GM23338 (cell line): ENCODE measurements around the gene PHYKPL. TPM values are rescaled to one million over a fixed set of nuclear protein-coding genes. Genes with fewer than 3 reads are reported as not detected.
A peak's percentile ranks its signal among the peaks of the same experiment; 100 is the strongest.

ENCODE experiments used
- ATAC-seq: fragments of 200-7000 bp; cut with Tn5 transposase; 3 replicates; pipeline ENCODE4 v1.9.1; 2020
- DNase-seq: peaks from one replicate; pipeline ENCODE4 v3.0.0-alpha.2; 2015; ENCODE audit warnings: low spot score
- H2AFZ ChIP-seq: fragments of 200-600 bp; sonication (generic); 2 replicates; pipeline ENCODE4 v1.8.0; 2016; ENCODE audit warnings: antibody characterized with exemption, mild to moderate bottlenecking, moderate library complexity
- H3F3A ChIP-seq: fragments of 200-600 bp; sonication (generic); replicated peaks from 2 replicates; pipeline ENCODE4 v1.8.0; 2017; ENCODE audit warnings: antibody characterized with exemption, mixed run types, low read depth
- H3K27ac ChIP-seq: fragments of 200-600 bp; sonication (generic); 2 replicates; pipeline ENCODE4 v1.6.1; 2016; ENCODE audit warnings: low read depth
- H3K27me3 ChIP-seq: fragments of 200-600 bp; sonication (generic); 2 replicates; pipeline ENCODE4 v1.8.0; 2016; ENCODE audit warnings: mild to moderate bottlenecking, mixed run types, moderate library complexity; ENCODE audit not compliant: insufficient read depth
- H3K36me3 ChIP-seq: fragments of 200-600 bp; sonication (generic); 2 replicates; pipeline ENCODE4 v1.8.0; 2016; ENCODE audit warnings: mild to moderate bottlenecking; ENCODE audit not compliant: insufficient read depth
- H3K4me1 ChIP-seq: fragments of 200-600 bp; sonication (generic); 2 replicates; pipeline ENCODE4 v1.8.0; 2016; ENCODE audit warnings: mild to moderate bottlenecking, moderate library complexity; ENCODE audit not compliant: insufficient read depth
- H3K4me2 ChIP-seq: fragments of 200-600 bp; sonication (generic); 2 replicates; pipeline ENCODE4 v1.7.1; 2017; ENCODE audit warnings: mixed run types
- H3K4me3 ChIP-seq: fragments of 200-600 bp; sonication (generic); 2 replicates; pipeline ENCODE4 v1.6.1; 2016; ENCODE audit warnings: mixed run types
- H3K79me2 ChIP-seq: fragments of 200-600 bp; sonication (generic); replicated peaks from 2 replicates; pipeline ENCODE4 v1.8.0; 2017; ENCODE audit warnings: mild to moderate bottlenecking; ENCODE audit not compliant: insufficient read depth
- H3K9me2 ChIP-seq: fragments of 200-600 bp; sonication (generic); 2 replicates; pipeline ENCODE4 v1.8.0; 2017; ENCODE audit not compliant: insufficient read depth
- H4K20me1 ChIP-seq: fragments of 200-600 bp; sonication (generic); replicated peaks from 2 replicates; pipeline ENCODE4 v1.8.0; 2017; ENCODE audit warnings: mild to moderate bottlenecking; ENCODE audit not compliant: insufficient read depth
- H3K27ac Mint-ChIP-seq: 2 replicates; pipeline ENCODE4 v1.8.0; 2020; ENCODE audit warnings: inconsistent platforms, mild to moderate bottlenecking, moderate library complexity, mixed read lengths
- H3K27me3 Mint-ChIP-seq: 3 replicates; pipeline ENCODE4 v1.8.0; 2022; ENCODE audit warnings: low read depth, mild to moderate bottlenecking, moderate library complexity, mixed read lengths, inconsistent platforms; ENCODE audit not compliant: insufficient read depth, poor library complexity
- H3K36me3 Mint-ChIP-seq: 3 replicates; pipeline ENCODE4 v1.8.0; 2021; ENCODE audit warnings: low read depth, mild to moderate bottlenecking, inconsistent platforms, moderate library complexity, mixed read lengths
- H3K4me1 Mint-ChIP-seq: 3 replicates; pipeline ENCODE4 v1.8.0; 2020; ENCODE audit warnings: mild to moderate bottlenecking, inconsistent platforms, mixed read lengths
- H3K4me3 Mint-ChIP-seq: 3 replicates; pipeline ENCODE4 v1.8.0; 2021; ENCODE audit warnings: moderate library complexity, mild to moderate bottlenecking, inconsistent platforms, mixed read lengths
- H3K9me3 Mint-ChIP-seq: 3 replicates; pipeline ENCODE4 v1.8.0; 2020; ENCODE audit warnings: moderate library complexity, mild to moderate bottlenecking, inconsistent platforms, mixed read lengths
- EZH2 ChIP-seq: fragments of 200-600 bp; sonication (generic); IDR thresholded peaks from one replicate; pipeline ENCODE4 v1.8.0; 2017; ENCODE audit warnings: antibody characterized with exemption, mild to moderate bottlenecking, low read depth; ENCODE audit not compliant: unreplicated experiment
- JUNB ChIP-seq: IDR thresholded peaks from one replicate; pipeline ENCODE4 v1.6.1; 2016; ENCODE audit warnings: antibody characterized with exemption; ENCODE audit not compliant: unreplicated experiment
- NANOG ChIP-seq: IDR thresholded peaks from 2 replicates; pipeline ENCODE4 v1.6.1; 2016; ENCODE audit warnings: antibody characterized with exemption, borderline replicate concordance
- polyA plus RNA-seq: library from polyadenylated mRNA; unstranded; fragments of >200 nt; fragmentation: Nextera tagmentation; extraction: Ambion mirVana; gene quantifications from 2 replicates; pipeline ENCODE4 v1.2.1, GENCODE V29; 2016
- total RNA-seq: library from RNA; depleted of rRNA; stranded (reverse); fragments of >200 nt; shearing (Covaris generic); gene quantifications from 2 replicates; pipeline ENCODE4 v1.2.3, GENCODE V29; 2014
- TF ChIP-seq, protein P1 (sequence below), 2 experiments: fragments of 200-600 bp in 1 of 2; sonication (generic) in 1 of 2; conservative IDR thresholded peaks; 2 replicates each; pipeline versions ENCODE4 v1.5.1 to v1.6.1; 2016 to 2017; ENCODE audit warnings: antibody characterized with exemption in 2 of 2, low read depth in 2 of 2, mild to moderate bottlenecking in 2 of 2, moderate library complexity in 1 of 2
- TF ChIP-seq, protein P2 (sequence below): fragments of 250-450 bp; sonication (Bioruptor Pico); IDR thresholded peaks from 2 replicates; pipeline ENCODE4 v1.5.0; 2020; ENCODE audit warnings: mild to moderate bottlenecking, moderate library complexity

The PHYKPL gene
- total and polyA plus RNA-seq, 2 experiments from 2014 or later = 15.9 to 20.8 TPM

DNA sequence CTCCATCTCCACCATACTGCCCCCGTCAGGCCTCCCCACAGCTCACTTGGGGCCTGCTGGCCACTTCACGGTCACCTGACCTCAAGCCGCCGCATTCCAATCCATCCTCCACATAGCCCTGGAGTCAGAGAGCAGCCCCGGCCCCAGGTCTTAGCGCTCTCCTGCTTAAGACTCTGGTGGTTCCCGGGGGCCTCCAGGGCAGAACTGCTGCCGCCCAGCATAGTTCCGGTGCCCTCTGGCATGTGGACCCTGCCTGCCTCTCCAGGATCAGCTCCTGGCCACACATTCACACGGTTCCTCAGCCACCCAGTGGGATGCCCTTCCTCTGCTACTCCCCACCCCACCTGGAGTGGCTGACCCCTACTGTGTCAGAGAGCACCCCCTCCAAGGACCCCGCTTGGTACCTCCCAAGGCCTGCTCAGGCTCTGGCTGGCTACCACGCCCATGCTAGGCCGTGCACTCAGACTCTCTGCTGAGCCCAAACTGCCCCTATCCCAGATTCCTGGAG, 8.7 kb downstream of the PHYKPL start:
- H3K9me2 ChIP-seq = no peaks in the 10 kb centered on the region
- DNase-seq = peak; percentile 85
- Mint-ChIP-seq H3K27ac (peak overlapping the region; percentile 74; the same call in 1 of the 2 replicates), H3K4me1 (peaks cover 18% of the 10 kb centered on the region), H3K27me3 (peaks cover 4% of the 10 kb centered on the region), H3K9me3 (no peaks in the 10 kb centered on the region; the same call in 2 of the 3 replicates), H3K4me3 (0 out of 3 replicates have a peak overlapping the region, but pooled peaks have one; percentile 23), H3K36me3 (peaks cover 57% of the 10 kb centered on the region)
- H2AFZ ChIP-seq = no peak overlapping the region
- no peak overlapping the region for H3K4me3 ChIP-seq
- peak overlapping the region; percentile 26; the same call in 1 of the 2 replicates for H3K4me2 ChIP-seq
- peak; percentile 89 for ATAC-seq
- peaks cover 7% of the 10 kb centered on the region for H3K36me3 ChIP-seq
- no peaks in the 10 kb centered on the region for H3K27me3 ChIP-seq
- no peak overlapping the region for H3K27ac ChIP-seq
- H3F3A ChIP-seq = no peaks in the 10 kb centered on the region
- H4K20me1 ChIP-seq = peaks cover 12% of the 10 kb centered on the region; the same call in 1 of the 2 replicates
- H3K4me1 ChIP-seq = peaks cover 15% of the 10 kb centered on the region; the same call in 1 of the 2 replicates
- H3K79me2 ChIP-seq = no peaks in the 10 kb centered on the region
- TF ChIP-seq, protein P1, sequence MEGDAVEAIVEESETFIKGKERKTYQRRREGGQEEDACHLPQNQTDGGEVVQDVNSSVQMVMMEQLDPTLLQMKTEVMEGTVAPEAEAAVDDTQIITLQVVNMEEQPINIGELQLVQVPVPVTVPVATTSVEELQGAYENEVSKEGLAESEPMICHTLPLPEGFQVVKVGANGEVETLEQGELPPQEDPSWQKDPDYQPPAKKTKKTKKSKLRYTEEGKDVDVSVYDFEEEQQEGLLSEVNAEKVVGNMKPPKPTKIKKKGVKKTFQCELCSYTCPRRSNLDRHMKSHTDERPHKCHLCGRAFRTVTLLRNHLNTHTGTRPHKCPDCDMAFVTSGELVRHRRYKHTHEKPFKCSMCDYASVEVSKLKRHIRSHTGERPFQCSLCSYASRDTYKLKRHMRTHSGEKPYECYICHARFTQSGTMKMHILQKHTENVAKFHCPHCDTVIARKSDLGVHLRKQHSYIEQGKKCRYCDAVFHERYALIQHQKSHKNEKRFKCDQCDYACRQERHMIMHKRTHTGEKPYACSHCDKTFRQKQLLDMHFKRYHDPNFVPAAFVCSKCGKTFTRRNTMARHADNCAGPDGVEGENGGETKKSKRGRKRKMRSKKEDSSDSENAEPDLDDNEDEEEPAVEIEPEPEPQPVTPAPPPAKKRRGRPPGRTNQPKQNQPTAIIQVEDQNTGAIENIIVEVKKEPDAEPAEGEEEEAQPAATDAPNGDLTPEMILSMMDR (conservative IDR thresholded peaks at IDR 0.05; ENCODE audit: low read depth in 2 of 2) = peak in 1 of 2 experiments; percentile 38; a peak in 2 of 4 replicates
- TF ChIP-seq EZH2 = no peak

- H3K9me2 ChIP-seq = no peaks in the 10 kb centered on the region
- H3K27me3 ChIP-seq = no peaks in the 10 kb centered on the region
- TF ChIP-seq NANOG (no peak), JUNB (no peak)
- TF ChIP-seq, protein P1 (conservative IDR thresholded peaks at IDR 0.05; ENCODE audit: low read depth in 2 of 2) = peak in 1 of 2 experiments; percentile 19; a peak in 2 of 4 replicates
- TF ChIP-seq, protein P2, sequence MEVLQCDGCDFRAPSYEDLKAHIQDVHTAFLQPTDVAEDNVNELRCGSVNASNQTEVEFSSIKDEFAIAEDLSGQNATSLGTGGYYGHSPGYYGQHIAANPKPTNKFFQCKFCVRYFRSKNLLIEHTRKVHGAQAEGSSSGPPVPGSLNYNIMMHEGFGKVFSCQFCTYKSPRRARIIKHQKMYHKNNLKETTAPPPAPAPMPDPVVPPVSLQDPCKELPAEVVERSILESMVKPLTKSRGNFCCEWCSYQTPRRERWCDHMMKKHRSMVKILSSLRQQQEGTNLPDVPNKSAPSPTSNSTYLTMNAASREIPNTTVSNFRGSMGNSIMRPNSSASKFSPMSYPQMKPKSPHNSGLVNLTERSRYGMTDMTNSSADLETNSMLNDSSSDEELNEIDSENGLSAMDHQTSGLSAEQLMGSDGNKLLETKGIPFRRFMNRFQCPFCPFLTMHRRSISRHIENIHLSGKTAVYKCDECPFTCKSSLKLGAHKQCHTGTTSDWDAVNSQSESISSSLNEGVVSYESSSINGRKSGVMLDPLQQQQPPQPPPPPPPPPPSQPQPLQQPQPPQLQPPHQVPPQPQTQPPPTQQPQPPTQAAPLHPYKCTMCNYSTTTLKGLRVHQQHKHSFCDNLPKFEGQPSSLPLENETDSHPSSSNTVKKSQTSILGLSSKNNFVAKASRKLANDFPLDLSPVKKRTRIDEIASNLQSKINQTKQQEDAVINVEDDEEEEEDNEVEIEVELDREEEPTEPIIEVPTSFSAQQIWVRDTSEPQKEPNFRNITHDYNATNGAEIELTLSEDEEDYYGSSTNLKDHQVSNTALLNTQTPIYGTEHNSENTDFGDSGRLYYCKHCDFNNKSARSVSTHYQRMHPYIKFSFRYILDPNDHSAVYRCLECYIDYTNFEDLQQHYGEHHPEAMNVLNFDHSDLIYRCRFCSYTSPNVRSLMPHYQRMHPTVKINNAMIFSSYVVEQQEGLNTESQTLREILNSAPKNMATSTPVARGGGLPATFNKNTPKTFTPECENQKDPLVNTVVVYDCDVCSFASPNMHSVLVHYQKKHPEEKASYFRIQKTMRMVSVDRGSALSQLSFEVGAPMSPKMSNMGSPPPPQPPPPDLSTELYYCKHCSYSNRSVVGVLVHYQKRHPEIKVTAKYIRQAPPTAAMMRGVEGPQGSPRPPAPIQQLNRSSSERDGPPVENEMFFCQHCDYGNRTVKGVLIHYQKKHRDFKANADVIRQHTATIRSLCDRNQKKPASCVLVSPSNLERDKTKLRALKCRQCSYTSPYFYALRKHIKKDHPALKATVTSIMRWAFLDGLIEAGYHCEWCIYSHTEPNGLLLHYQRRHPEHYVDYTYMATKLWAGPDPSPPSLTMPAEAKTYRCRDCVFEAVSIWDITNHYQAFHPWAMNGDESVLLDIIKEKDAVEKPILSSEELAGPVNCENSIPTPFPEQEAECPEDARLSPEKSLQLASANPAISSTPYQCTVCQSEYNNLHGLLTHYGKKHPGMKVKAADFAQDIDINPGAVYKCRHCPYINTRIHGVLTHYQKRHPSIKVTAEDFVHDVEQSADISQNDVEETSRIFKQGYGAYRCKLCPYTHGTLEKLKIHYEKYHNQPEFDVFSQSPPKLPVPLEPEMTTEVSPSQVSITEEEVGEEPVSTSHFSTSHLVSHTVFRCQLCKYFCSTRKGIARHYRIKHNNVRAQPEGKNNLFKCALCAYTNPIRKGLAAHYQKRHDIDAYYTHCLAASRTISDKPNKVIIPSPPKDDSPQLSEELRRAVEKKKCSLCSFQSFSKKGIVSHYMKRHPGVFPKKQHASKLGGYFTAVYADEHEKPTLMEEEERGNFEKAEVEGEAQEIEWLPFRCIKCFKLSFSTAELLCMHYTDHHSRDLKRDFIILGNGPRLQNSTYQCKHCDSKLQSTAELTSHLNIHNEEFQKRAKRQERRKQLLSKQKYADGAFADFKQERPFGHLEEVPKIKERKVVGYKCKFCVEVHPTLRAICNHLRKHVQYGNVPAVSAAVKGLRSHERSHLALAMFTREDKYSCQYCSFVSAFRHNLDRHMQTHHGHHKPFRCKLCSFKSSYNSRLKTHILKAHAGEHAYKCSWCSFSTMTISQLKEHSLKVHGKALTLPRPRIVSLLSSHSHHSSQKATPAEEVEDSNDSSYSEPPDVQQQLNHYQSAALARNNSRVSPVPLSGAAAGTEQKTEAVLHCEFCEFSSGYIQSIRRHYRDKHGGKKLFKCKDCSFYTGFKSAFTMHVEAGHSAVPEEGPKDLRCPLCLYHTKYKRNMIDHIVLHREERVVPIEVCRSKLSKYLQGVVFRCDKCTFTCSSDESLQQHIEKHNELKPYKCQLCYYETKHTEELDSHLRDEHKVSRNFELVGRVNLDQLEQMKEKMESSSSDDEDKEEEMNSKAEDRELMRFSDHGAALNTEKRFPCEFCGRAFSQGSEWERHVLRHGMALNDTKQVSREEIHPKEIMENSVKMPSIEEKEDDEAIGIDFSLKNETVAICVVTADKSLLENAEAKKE = peak; percentile 25; the same call in 1 of the 2 replicates
- H3K4me2 ChIP-seq = no peak overlapping the region
- no peaks in the 10 kb centered on the region for H3F3A ChIP-seq
- Mint-ChIP-seq H3K27ac (peak overlapping the region; percentile 74), H3K36me3 (peaks cover 58% of the 10 kb centered on the region), H3K4me3 (0 out of 3 replicates have a peak overlapping the region, but pooled peaks have one; percentile 23), H3K4me1 (peaks cover 18% of the 10 kb centered on the region), H3K9me3 (no peaks in the 10 kb centered on the region; the same call in 2 of the 3 replicates), H3K27me3 (peaks cover 4% of the 10 kb centered on the region)
- no peaks in the 10 kb centered on the region for H3K79me2 ChIP-seq
- DNase-seq (no peak), ATAC-seq (peak; percentile 19)
- peaks cover 12% of the 10 kb centered on the region; the same call in 1 of the 2 replicates for H4K20me1 ChIP-seq
- no peak overlapping the region for H3K27ac ChIP-seq
- no peak overlapping the region for H2AFZ ChIP-seq
- no peak overlapping the region for H3K4me3 ChIP-seq
- peaks cover 15% of the 10 kb centered on the region; the same call in 1 of the 2 replicates for H3K4me1 ChIP-seq
- H3K36me3 ChIP-seq = peaks cover 4% of the 10 kb centered on the region
These were observed 9.3 kb downstream of the PHYKPL start for GRCh38 chr5:178223196-178223773.
